Measurements from ENCODE around the gene PHF10. TPM values are rescaled to one million over a fixed set of nuclear protein-coding genes. Genes with fewer than 3 reads are reported as not detected.

PHF10 gene
- total and polyA plus RNA-seq, 2 experiments from 2014 or later, result 5.9 to 10.7 TPM

GRCh38 chr6:169656546-169657283, 67.6 kb downstream of the PHF10 start:
- 95 to 96% methylated on average over 15 to 23 of the region's 23 CpGs for WGBS, 2 experiments (ENCODE audit: low coverage in 1 of 2, low lambda C conversion rate in 2 of 2, missing lambda C conversion rate in 2 of 2)
- in situ Hi-C loops (cut with MboI), result no loop called here
- Histone ChIP-seq H3K9ac (no peak overlapping the region), H3K4me3 (no peak overlapping the region), H3K4me1 (ENCODE audit: insufficient read depth) (no peaks in the 10 kb centered on the region), H3K36me3 (ENCODE audit: low read depth) (no peaks in the 10 kb centered on the region; the same call in 1 of the 2 replicates), H3K9me2 (ENCODE audit: insufficient read depth) (no peaks in the 10 kb centered on the region), H2AFZ (no peak overlapping the region), H3K9me3 (ENCODE audit: low read depth) (no peaks in the 10 kb centered on the region), H4K20me1 (ENCODE audit: insufficient read depth) (no peaks in the 10 kb centered on the region), H3K4me2 (ENCODE audit: unreplicated experiment) (no peak overlapping the region), H3K79me2 (ENCODE audit: insufficient read depth) (no peaks in the 10 kb centered on the region), H3F3A (ENCODE audit: insufficient read depth) (no peaks in the 10 kb centered on the region), H3K27me3 (replicated peaks; ENCODE audit: insufficient read depth) (no peaks in the 10 kb centered on the region), H3K27ac (no peak overlapping the region)
- DNase-seq, result no peak
- TF ChIP-seq EZH2 (IDR thresholded peaks at IDR 0.05; ENCODE audit: insufficient read depth, poor library complexity, severe bottlenecking) (no peak), EZH2phosphoT487 (IDR thresholded peaks at IDR 0.05; ENCODE audit: insufficient read depth, low read depth) (no peak)

DNA sequence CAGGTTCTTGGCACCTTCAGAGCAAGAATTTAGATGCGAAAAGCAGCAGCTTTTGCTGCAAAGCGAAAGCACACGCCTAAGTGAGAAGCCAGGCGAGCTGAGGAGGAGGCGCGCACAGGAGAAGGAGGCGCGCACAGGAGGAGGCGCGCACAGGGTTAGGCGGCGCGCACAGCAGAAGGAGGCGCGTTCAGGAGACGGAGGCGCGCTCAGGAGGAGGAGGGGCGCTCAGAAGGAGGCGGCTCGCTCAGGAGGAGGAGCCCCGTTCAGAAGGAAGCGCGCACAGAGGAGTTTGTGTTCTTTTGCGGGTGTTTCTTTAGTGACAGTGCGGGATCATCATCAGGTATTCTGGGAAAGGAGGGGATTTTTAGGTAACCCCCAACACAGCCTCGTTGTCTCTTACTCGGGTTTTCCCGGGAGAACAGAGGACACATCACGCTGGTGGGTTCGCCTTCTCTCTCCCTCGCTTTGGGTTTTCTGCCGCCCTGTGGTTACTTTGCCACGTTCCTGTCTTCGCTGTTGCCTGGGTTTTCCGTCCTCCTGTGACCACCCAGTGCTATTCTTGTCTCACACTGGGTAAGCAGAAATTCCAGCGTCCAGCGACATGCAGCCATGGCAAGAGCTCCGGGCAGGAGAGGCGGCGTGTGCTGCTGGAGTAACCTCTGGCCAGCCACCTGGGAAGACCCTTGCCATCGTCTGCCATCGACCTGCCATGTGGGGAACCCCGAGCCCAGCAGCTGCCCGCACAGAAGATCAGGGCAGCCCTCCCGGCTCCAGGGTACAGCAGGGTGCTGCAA, 69.5 kb downstream of the PHF10 start:
- DNase-seq, result no peak
- no peak overlapping the region for H3K4me3 ChIP-seq
- H3K9me2 ChIP-seq (ENCODE audit: insufficient read depth), result no peaks in the 10 kb centered on the region
- no peaks in the 10 kb centered on the region for H3K9me3 ChIP-seq (ENCODE audit: low read depth)
- H3K4me1 ChIP-seq (ENCODE audit: insufficient read depth), result no peaks in the 10 kb centered on the region
- no peaks in the 10 kb centered on the region for H3K27me3 ChIP-seq (replicated peaks; ENCODE audit: insufficient read depth)
- TF ChIP-seq EZH2 (IDR thresholded peaks at IDR 0.05; ENCODE audit: insufficient read depth, poor library complexity, severe bottlenecking) (no peak), EZH2phosphoT487 (IDR thresholded peaks at IDR 0.05; ENCODE audit: insufficient read depth, low read depth) (no peak)
- H3K79me2 ChIP-seq (ENCODE audit: insufficient read depth), result no peaks in the 10 kb centered on the region
- H3K4me2 ChIP-seq (ENCODE audit: unreplicated experiment), result no peak overlapping the region
- in situ Hi-C loops (cut with MboI), result no loop called here
- no peak overlapping the region for H3K27ac ChIP-seq
- H2AFZ ChIP-seq, result no peak overlapping the region
- 96 to 97% methylated on average over 46 of the region's 46 CpGs for WGBS, 2 experiments (ENCODE audit: low coverage in 1 of 2, low lambda C conversion rate in 2 of 2, missing lambda C conversion rate in 2 of 2)
- H3K9ac ChIP-seq, result no peak overlapping the region
- H3K36me3 ChIP-seq (ENCODE audit: low read depth), result no peaks in the 10 kb centered on the region; the same call in 1 of the 2 replicates
- H4K20me1 ChIP-seq (ENCODE audit: insufficient read depth), result no peaks in the 10 kb centered on the region
- H3F3A ChIP-seq (ENCODE audit: insufficient read depth), result no peaks in the 10 kb centered on the region

Other genes starting within 250 kb of the PHF10 start
- 9.2 and 10.6 TPM in 2 replicates for gene WDR27, start 22.5 kb downstream of the PHF10 start, total RNA-seq (2014; rRNA removed; shearing (Covaris generic))
- gene WDR27, start 22.5 kb downstream of the PHF10 start, polyA plus RNA-seq (2016; fragmentation: Nextera tagmentation; extraction: Ambion mirVana), result 5.4 and 9.3 TPM in 2 replicates
- 65.3 and 72.7 TPM in 2 replicates for gene C6orf120, start 22.4 kb downstream of the PHF10 start, total RNA-seq (2014; rRNA removed; shearing (Covaris generic))
- 38.7 and 39.4 TPM in 2 replicates for gene C6orf120, start 22.4 kb downstream of the PHF10 start, polyA plus RNA-seq (2016; fragmentation: Nextera tagmentation; extraction: Ambion mirVana)
- gene DYNLT2, start 27.1 kb upstream of the PHF10 start, total RNA-seq (2014; rRNA removed; shearing (Covaris generic)), result 0.89 and 1.5 TPM in 2 replicates
- 0.51 and 0.62 TPM in 2 replicates for gene DYNLT2, start 27.1 kb upstream of the PHF10 start, polyA plus RNA-seq (2016; fragmentation: Nextera tagmentation; extraction: Ambion mirVana)
- gene ERMARD, start 27.1 kb upstream of the PHF10 start, total RNA-seq (2014; rRNA removed; shearing (Covaris generic)), result 15.6 and 22.3 TPM in 2 replicates
- 18.3 and 22.0 TPM in 2 replicates for gene ERMARD, start 27.1 kb upstream of the PHF10 start, polyA plus RNA-seq (2016; fragmentation: Nextera tagmentation; extraction: Ambion mirVana)

Measured in GM23248 (cell line).